ENCODE measurements around the gene DGKQ.

DGKQ gene

GRCh38 chr4:910366-911091 lies 62.8 kb downstream of the DGKQ start:
- TF ChIP-seq, protein P1, sequence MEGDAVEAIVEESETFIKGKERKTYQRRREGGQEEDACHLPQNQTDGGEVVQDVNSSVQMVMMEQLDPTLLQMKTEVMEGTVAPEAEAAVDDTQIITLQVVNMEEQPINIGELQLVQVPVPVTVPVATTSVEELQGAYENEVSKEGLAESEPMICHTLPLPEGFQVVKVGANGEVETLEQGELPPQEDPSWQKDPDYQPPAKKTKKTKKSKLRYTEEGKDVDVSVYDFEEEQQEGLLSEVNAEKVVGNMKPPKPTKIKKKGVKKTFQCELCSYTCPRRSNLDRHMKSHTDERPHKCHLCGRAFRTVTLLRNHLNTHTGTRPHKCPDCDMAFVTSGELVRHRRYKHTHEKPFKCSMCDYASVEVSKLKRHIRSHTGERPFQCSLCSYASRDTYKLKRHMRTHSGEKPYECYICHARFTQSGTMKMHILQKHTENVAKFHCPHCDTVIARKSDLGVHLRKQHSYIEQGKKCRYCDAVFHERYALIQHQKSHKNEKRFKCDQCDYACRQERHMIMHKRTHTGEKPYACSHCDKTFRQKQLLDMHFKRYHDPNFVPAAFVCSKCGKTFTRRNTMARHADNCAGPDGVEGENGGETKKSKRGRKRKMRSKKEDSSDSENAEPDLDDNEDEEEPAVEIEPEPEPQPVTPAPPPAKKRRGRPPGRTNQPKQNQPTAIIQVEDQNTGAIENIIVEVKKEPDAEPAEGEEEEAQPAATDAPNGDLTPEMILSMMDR (IDR thresholded peaks at IDR 0.05) = no peak
- TF ChIP-seq ZFX (IDR thresholded peaks at IDR 0.05; ENCODE audit: borderline replicate concordance) = no peak
- no peak overlapping the region for H3K27ac ChIP-seq

DNA sequence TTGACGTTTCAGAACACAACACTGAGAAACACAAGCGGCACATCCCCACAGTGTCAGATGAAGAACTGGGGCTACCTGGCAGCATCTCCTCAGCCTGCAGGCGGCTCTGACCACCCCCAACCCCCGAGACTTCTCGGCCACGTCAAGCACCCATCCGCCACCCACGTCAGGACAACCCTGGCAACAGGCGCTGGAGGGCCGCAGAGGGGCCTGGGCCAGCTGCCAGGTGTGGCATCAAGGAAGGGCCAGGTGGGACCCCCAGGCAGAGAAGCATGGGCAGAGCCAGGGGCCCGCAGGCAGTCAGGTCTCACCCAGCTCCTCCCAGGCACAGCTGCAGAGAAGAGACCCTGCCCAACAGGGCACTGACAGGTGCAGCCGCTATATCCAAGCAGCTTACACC lies 63.5 kb downstream of the DGKQ start:
- no peak for TF ChIP-seq ZFX (IDR thresholded peaks at IDR 0.05; ENCODE audit: borderline replicate concordance)
- TF ChIP-seq, protein P1 (IDR thresholded peaks at IDR 0.05) = no peak
- H3K27ac ChIP-seq = no peak overlapping the region

GRCh38 chr4:909131-909571 lies 64.2 kb downstream of the DGKQ start:
- TF ChIP-seq, protein P1 (IDR thresholded peaks at IDR 0.05) = no peak
- TF ChIP-seq ZFX (IDR thresholded peaks at IDR 0.05; ENCODE audit: borderline replicate concordance) = no peak
- no peak overlapping the region for H3K27ac ChIP-seq

Measured in 22Rv1 (cell line).